MM.1S (cell line): ENCODE results near the gene CEP85L.

Source experiments
- CTCF ChIP-seq: fragments of 300-600 bp; sonication (generic); IDR thresholded peaks from 2 replicates; pipeline ENCODE4 v1.5.1; 2016; ENCODE audit warnings: antibody characterized with exemption, low read length, mixed read lengths
- EZH2 ChIP-seq: fragments of 300-600 bp; sonication (generic); optimal IDR thresholded peaks from 2 replicates; pipeline ENCODE3; 2017; ENCODE audit warnings: low read depth, mild to moderate bottlenecking, antibody characterized with exemption, low read length, mixed read lengths

GRCh38 chr6:118649918-118650581, 1.3 kb downstream of the CEP85L start:
- TF ChIP-seq CTCF (no peak), EZH2 (no peak)
